DOHH2 (cell line): Measurements from ENCODE around the gene SLAMF1.
"Not testable (repeated sequence)": the region's sequence is repeated elsewhere in the genome, so short reads cannot be mapped to it uniquely, and the experiment has no call there.

Experiments used
- CTCF ChIP-seq: fragments of 200-600 bp; sonication (generic); IDR thresholded peaks from one replicate; pipeline ENCODE4 v1.5.1; 2014; ENCODE audit warnings: antibody characterized with exemption, mild to moderate bottlenecking, low read depth, low read length; ENCODE audit not compliant: poor library complexity, severe bottlenecking
- EZH2phosphoT487 ChIP-seq: fragments of 200-600 bp; sonication (generic); IDR thresholded peaks from 2 replicates; pipeline ENCODE4 v1.6.1; 2017; ENCODE audit warnings: borderline replicate concordance, mild to moderate bottlenecking, antibody characterized with exemption, low read length, moderate library complexity, mixed read lengths

GRCh38 chr1:160563230-160563629, 83.6 kb downstream of the SLAMF1 start:
- TF ChIP-seq CTCF, EZH2phosphoT487: not testable (repeated sequence)
